ENCODE measurements around the gene TTC28. TPM values are rescaled to one million over a fixed set of nuclear protein-coding genes. Genes with fewer than 3 reads are reported as not detected.

The TTC28 gene
- total RNA-seq, 1 experiment from 2014 or later = 0.12 TPM

- ChIA-PET RAD21 (ENCODE audit: low non-redundant PET in 1 of 2, low total read pairs in 2 of 2, uncharacterized antibody in 2 of 2, unreplicated experiment in 2 of 2) (no interaction called here), CTCF (no interaction called here), POLR2A (interaction anchor here (0.7 kb wide), 1 partner anchor 381 kb away, joined by 3 read pairs; no protein-coding TSS in a partner anchor)
- Histone ChIP-seq H3K79me2 (ENCODE audit: insufficient read depth, low read length) (no peaks in the 10 kb centered on the region), H3K9ac (ENCODE audit: low read length) (no peak overlapping the region), H3K9me2 (ENCODE audit: insufficient read depth) (no peaks in the 10 kb centered on the region), H2AFZ (ENCODE audit: low read depth, low read length, poor library complexity, severe bottlenecking) (no peak overlapping the region), H3K9me3 (ENCODE audit: control insufficient read depth in 1 of 2, insufficient read depth in 1 of 2, low read depth in 1 of 2, low read length in 2 of 2) (no peaks in the 10 kb centered on the region), H3K4me1 (ENCODE audit: control insufficient read depth in 1 of 2, insufficient read depth in 2 of 2, low read length in 2 of 2) (no peaks in the 10 kb centered on the region), H3K27me3 (ENCODE audit: insufficient read depth, low read length) (no peaks in the 10 kb centered on the region), H3K36me3 (ENCODE audit: control insufficient read depth in 1 of 2, insufficient read depth in 2 of 2, low read length in 2 of 2) (no peaks in the 10 kb centered on the region), H3K4me2 (ENCODE audit: low read length) (no peak overlapping the region), H4K20me1 (ENCODE audit: insufficient read depth) (no peaks in the 10 kb centered on the region), H3K4me3 (replicated peaks in 1 of 2; ENCODE audit: low read depth in 1 of 2, low read length in 2 of 2) (no peak overlapping the region), H3K27ac (ENCODE audit: low read depth, low read length) (no peak overlapping the region)
- TF ChIP-seq POLR2A (IDR thresholded peaks at IDR 0.05; ENCODE audit: borderline replicate concordance, extremely low read depth, insufficient read depth, insufficient read length) (no peak), YY1 (IDR thresholded peaks at IDR 0.05; ENCODE audit: extremely low read depth, insufficient replicate concordance, low read depth, low read length) (no peak), CEBPB (IDR thresholded peaks at IDR 0.05; ENCODE audit: low read depth) (no peak), CBX3 (IDR thresholded peaks at IDR 0.05; ENCODE audit: low read depth) (no peak), ATF3 (IDR thresholded peaks at IDR 0.05) (no peak), ZBTB33 (IDR thresholded peaks at IDR 0.05; ENCODE audit: extremely low read depth, insufficient replicate concordance, low read length) (no peak), RAD21 (IDR thresholded peaks at IDR 0.05; ENCODE audit: low read depth) (no peak)
- BruUV-seq (replicated peaks) = no TSS peak
- DNase-seq (ENCODE audit: low read depth, low spot score) (no peak), ATAC-seq (no peak)
- intact Hi-C loops (cut with micrococcal nuclease) = no loop called here
These were observed 21.2 kb downstream of the TTC28 start for GRCh38 chr22:28658448-28658847.

GRCh38 chr22:28656181-28656580 lies 23.5 kb downstream of the TTC28 start:
- ChIA-PET CTCF (no interaction called here), POLR2A (no interaction called here), RAD21 (ENCODE audit: low non-redundant PET in 1 of 2, low total read pairs in 2 of 2, uncharacterized antibody in 2 of 2, unreplicated experiment in 2 of 2) (no interaction called here)
- Histone ChIP-seq H3K4me2 (ENCODE audit: low read length) (no peak overlapping the region), H3K4me1 (ENCODE audit: control insufficient read depth in 1 of 2, insufficient read depth in 2 of 2, low read length in 2 of 2) (no peaks in the 10 kb centered on the region), H3K9ac (ENCODE audit: low read length) (no peak overlapping the region), H2AFZ (ENCODE audit: low read depth, low read length, poor library complexity, severe bottlenecking) (no peak overlapping the region), H3K27ac (ENCODE audit: low read depth, low read length) (no peak overlapping the region), H3K79me2 (ENCODE audit: insufficient read depth, low read length) (no peaks in the 10 kb centered on the region), H3K4me3 (replicated peaks in 1 of 2; ENCODE audit: low read depth in 1 of 2, low read length in 2 of 2) (no peak overlapping the region), H3K9me3 (ENCODE audit: control insufficient read depth in 1 of 2, insufficient read depth in 1 of 2, low read depth in 1 of 2, low read length in 2 of 2) (no peaks in the 10 kb centered on the region), H3K9me2 (ENCODE audit: insufficient read depth) (no peaks in the 10 kb centered on the region), H3K36me3 (ENCODE audit: control insufficient read depth in 1 of 2, insufficient read depth in 2 of 2, low read length in 2 of 2) (no peaks in the 10 kb centered on the region), H3K27me3 (ENCODE audit: insufficient read depth, low read length) (no peaks in the 10 kb centered on the region), H4K20me1 (ENCODE audit: insufficient read depth) (no peaks in the 10 kb centered on the region)
- no peak for DNase-seq (ENCODE audit: low read depth, low spot score)
- intact Hi-C loops (cut with micrococcal nuclease) = no loop called here
- no peak for ATAC-seq
- no TSS peak for BruUV-seq (replicated peaks)
- TF ChIP-seq ZBTB33 (IDR thresholded peaks at IDR 0.05; ENCODE audit: extremely low read depth, insufficient replicate concordance, low read length) (no peak), FOSL1 (IDR thresholded peaks at IDR 0.05; ENCODE audit: low read depth) (no peak), REST (IDR thresholded peaks at IDR 0.05; ENCODE audit: low read depth) (no peak), EZH2 (IDR thresholded peaks at IDR 0.05) (no peak), MAX (IDR thresholded peaks at IDR 0.05) (no peak), POLR2A (IDR thresholded peaks at IDR 0.05; ENCODE audit: borderline replicate concordance, extremely low read depth, insufficient read depth, insufficient read length) (no peak), EGR1 (IDR thresholded peaks at IDR 0.05; ENCODE audit: low read depth) (no peak)
